HUES64 (cell line): Measurements from ENCODE around the gene ZXDC.

ENCODE experiments used
- H3K27ac ChIP-seq: 2 replicates; pipeline ENCODE4 v1.7.0; 2013; ENCODE audit warnings: low read depth, low read length, inconsistent platforms
- H3K27me3 ChIP-seq: 2 replicates; pipeline ENCODE4 v1.6.1; 2013; ENCODE audit warnings: mild to moderate bottlenecking, low read length; ENCODE audit not compliant: insufficient read depth
- H3K36me3 ChIP-seq: 2 replicates; pipeline ENCODE4 v1.6.1; 2013; ENCODE audit warnings: mild to moderate bottlenecking, low read length; ENCODE audit not compliant: insufficient read depth
- H3K4me1 ChIP-seq: 2 replicates; pipeline ENCODE4 v1.6.1; 2013; ENCODE audit warnings: mild to moderate bottlenecking, low read length, moderate library complexity; ENCODE audit not compliant: insufficient read depth
- H3K4me3 ChIP-seq: 2 replicates; pipeline ENCODE4 v1.5.1; 2013; ENCODE audit warnings: mild to moderate bottlenecking, low read length, moderate library complexity
- H3K9ac ChIP-seq: 2 replicates; pipeline ENCODE4 v1.6.1; 2013; ENCODE audit warnings: mild to moderate bottlenecking, low read depth, low read length
- H3K9me3 ChIP-seq: 2 replicates; pipeline ENCODE4 v1.6.1; 2013; ENCODE audit warnings: low read depth, low read length; ENCODE audit not compliant: insufficient read depth
- WGBS: fragments of 150-250, 120-280 bp; methylation state at CpG from one replicate; pipeline ENCODE4 v1.1.7; 2013; ENCODE audit warnings: missing lambda C conversion rate; 5-methylcytosine and 5-hydroxymethylcytosine counted together

ZXDC gene

GRCh38 chr3:126467611-126467955 lies 8.1 kb downstream of the ZXDC start:
- H3K9me3 ChIP-seq = no peaks in the 10 kb centered on the region
- no peaks in the 10 kb centered on the region for H3K27me3 ChIP-seq
- H3K27ac ChIP-seq = no peak overlapping the region
- H3K36me3 ChIP-seq = peaks cover 93% of the 10 kb centered on the region
- no peak overlapping the region for H3K4me3 ChIP-seq
- WGBS = 81% methylated on average over 8 of the region's 8 CpGs
- no peaks in the 10 kb centered on the region for H3K4me1 ChIP-seq
- H3K9ac ChIP-seq = no peak overlapping the region

- Histone ChIP-seq H3K4me3 (no peak overlapping the region), H3K4me1 (no peaks in the 10 kb centered on the region), H3K27ac (no peak overlapping the region), H3K9me3 (no peaks in the 10 kb centered on the region), H3K9ac (no peak overlapping the region), H3K27me3 (no peaks in the 10 kb centered on the region), H3K36me3 (peaks cover 98% of the 10 kb centered on the region)
- 93% methylated on average over 19 of the region's 19 CpGs for WGBS
These were observed 8.6 kb downstream of the ZXDC start for GRCh38 chr3:126466886-126467610.

- Histone ChIP-seq H3K36me3 (peaks cover 98% of the 10 kb centered on the region), H3K27ac (no peak overlapping the region), H3K4me1 (no peaks in the 10 kb centered on the region), H3K27me3 (no peaks in the 10 kb centered on the region), H3K9me3 (no peaks in the 10 kb centered on the region), H3K9ac (no peak overlapping the region), H3K4me3 (no peak overlapping the region)
- WGBS = 96% methylated on average over 16 of the region's 16 CpGs
These were observed 9.7 kb downstream of the ZXDC start for GRCh38 chr3:126465928-126466544.

GRCh38 chr3:126464997-126465396 lies 10.7 kb downstream of the ZXDC start:
- Histone ChIP-seq H3K36me3 (peaks cover 98% of the 10 kb centered on the region), H3K4me1 (no peaks in the 10 kb centered on the region), H3K27me3 (no peaks in the 10 kb centered on the region), H3K9me3 (no peaks in the 10 kb centered on the region), H3K9ac (no peak overlapping the region), H3K27ac (no peak overlapping the region), H3K4me3 (no peak overlapping the region)
- WGBS = 97% methylated on average over 11 of the region's 11 CpGs

- Histone ChIP-seq H3K9me3 (no peaks in the 10 kb centered on the region), H3K27me3 (no peaks in the 10 kb centered on the region), H3K27ac (no peak overlapping the region), H3K9ac (no peak overlapping the region), H3K4me1 (no peaks in the 10 kb centered on the region), H3K36me3 (peaks cover 98% of the 10 kb centered on the region), H3K4me3 (no peak overlapping the region)
- 84% methylated on average over 4 of the region's 4 CpGs for whole genome bisulfite sequencing
These were observed 11.2 kb downstream of the ZXDC start for GRCh38 chr3:126464494-126464893.

- no peak overlapping the region for H3K27ac ChIP-seq
- H3K36me3 ChIP-seq = peaks cover 98% of the 10 kb centered on the region
- WGBS = 96% methylated on average over 4 of the region's 4 CpGs
- H3K9me3 ChIP-seq = no peaks in the 10 kb centered on the region
- H3K27me3 ChIP-seq = no peaks in the 10 kb centered on the region
- no peak overlapping the region for H3K9ac ChIP-seq
- H3K4me3 ChIP-seq = no peak overlapping the region
- no peaks in the 10 kb centered on the region for H3K4me1 ChIP-seq
These were observed 11.6 kb downstream of the ZXDC start for GRCh38 chr3:126464093-126464492.

- no peak overlapping the region for H3K27ac ChIP-seq
- H3K4me3 ChIP-seq = no peak overlapping the region
- H3K9me3 ChIP-seq = no peaks in the 10 kb centered on the region
- WGBS = 94% methylated on average over 2 of the region's 2 CpGs
- peaks cover 98% of the 10 kb centered on the region for H3K36me3 ChIP-seq
- H3K27me3 ChIP-seq = no peaks in the 10 kb centered on the region
- H3K4me1 ChIP-seq = no peaks in the 10 kb centered on the region
- no peak overlapping the region for H3K9ac ChIP-seq
These were observed 12.2 kb downstream of the ZXDC start for GRCh38 chr3:126463521-126463920.

GRCh38 chr3:126461450-126462070 lies 14.1 kb downstream of the ZXDC start:
- peaks cover 96% of the 10 kb centered on the region for H3K36me3 ChIP-seq
- no peaks in the 10 kb centered on the region for H3K27me3 ChIP-seq
- H3K9ac ChIP-seq = no peak overlapping the region
- no peak overlapping the region for H3K27ac ChIP-seq
- no peaks in the 10 kb centered on the region for H3K4me1 ChIP-seq
- no peaks in the 10 kb centered on the region for H3K9me3 ChIP-seq
- no peak overlapping the region for H3K4me3 ChIP-seq
- WGBS = 94% methylated on average over 17 of the region's 17 CpGs

- Histone ChIP-seq H3K9me3 (no peaks in the 10 kb centered on the region), H3K4me3 (no peak overlapping the region), H3K9ac (no peak overlapping the region), H3K27ac (no peak overlapping the region), H3K27me3 (no peaks in the 10 kb centered on the region), H3K4me1 (no peaks in the 10 kb centered on the region), H3K36me3 (peaks cover 94% of the 10 kb centered on the region)
- 87% methylated on average over 7 of the region's 7 CpGs for WGBS
These were observed 15.3 kb downstream of the ZXDC start for GRCh38 chr3:126460381-126460780.

- Histone ChIP-seq H3K4me3 (no peak overlapping the region), H3K9ac (no peak overlapping the region), H3K9me3 (no peaks in the 10 kb centered on the region), H3K27ac (no peak overlapping the region), H3K4me1 (no peaks in the 10 kb centered on the region), H3K27me3 (no peaks in the 10 kb centered on the region), H3K36me3 (peaks cover 94% of the 10 kb centered on the region)
- WGBS = 94% methylated on average over 9 of the region's 9 CpGs
These were observed 15.9 kb downstream of the ZXDC start for GRCh38 chr3:126459763-126460127.

GRCh38 chr3:126459111-126459762 lies 16.5 kb downstream of the ZXDC start:
- WGBS = 95% methylated on average over 7 of the region's 7 CpGs
- Histone ChIP-seq H3K36me3 (peaks cover 94% of the 10 kb centered on the region), H3K27me3 (no peaks in the 10 kb centered on the region), H3K9me3 (no peaks in the 10 kb centered on the region), H3K4me1 (no peaks in the 10 kb centered on the region), H3K4me3 (no peak overlapping the region), H3K9ac (no peak overlapping the region), H3K27ac (no peak overlapping the region)
